Stimulated activated CD8-positive, alpha-beta memory T cell treated with anti-CD3 and anti-CD28 coated beads, Interleukin-4, amount 100 ng/mL, for 24 hours (primary cell): Measurements from ENCODE around the gene KAT2A.
"Not testable (repeated sequence)": the region's sequence is repeated elsewhere in the genome, so short reads cannot be mapped to it uniquely, and the experiment has no call there.

Experiments
- DNase-seq: peaks from one replicate; pipeline ENCODE4 v3.0.0-alpha.2; 2020; ENCODE audit warnings: low read depth

Gene KAT2A

GRCh38 chr17:42120770-42121769 is at the start of gene KAT2A:
Gene KAT2A (minus strand): TSS chr17:42121367. CDS start chr17:42121304, 63 bp downstream.
- DNase-seq, result peak; percentile 74

- DNase-seq, result no peak
These were observed 48.2 kb upstream of the KAT2A start for GRCh38 chr17:42169351-42169750.

DNA sequence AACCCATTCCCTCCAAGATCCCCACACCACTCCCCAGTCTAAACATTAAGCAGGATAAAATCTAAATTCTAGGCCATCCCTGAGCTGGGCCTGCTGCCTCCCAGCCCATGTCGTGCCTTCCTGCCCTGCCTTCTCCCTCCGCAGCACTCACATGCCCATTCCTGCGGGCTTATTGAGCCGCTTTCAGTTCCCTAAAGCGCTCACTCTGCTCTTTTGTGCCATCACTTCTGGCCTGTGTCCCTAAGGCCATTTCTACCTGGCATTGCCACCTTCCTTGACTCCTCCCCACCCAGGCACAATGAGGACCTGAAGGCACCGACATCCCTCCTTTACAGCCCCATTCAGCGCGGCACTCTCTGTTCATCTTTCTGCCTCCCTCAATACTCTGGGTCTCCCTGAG is 46.6 kb upstream of the KAT2A start:
- DNase-seq, result no peak

DNA sequence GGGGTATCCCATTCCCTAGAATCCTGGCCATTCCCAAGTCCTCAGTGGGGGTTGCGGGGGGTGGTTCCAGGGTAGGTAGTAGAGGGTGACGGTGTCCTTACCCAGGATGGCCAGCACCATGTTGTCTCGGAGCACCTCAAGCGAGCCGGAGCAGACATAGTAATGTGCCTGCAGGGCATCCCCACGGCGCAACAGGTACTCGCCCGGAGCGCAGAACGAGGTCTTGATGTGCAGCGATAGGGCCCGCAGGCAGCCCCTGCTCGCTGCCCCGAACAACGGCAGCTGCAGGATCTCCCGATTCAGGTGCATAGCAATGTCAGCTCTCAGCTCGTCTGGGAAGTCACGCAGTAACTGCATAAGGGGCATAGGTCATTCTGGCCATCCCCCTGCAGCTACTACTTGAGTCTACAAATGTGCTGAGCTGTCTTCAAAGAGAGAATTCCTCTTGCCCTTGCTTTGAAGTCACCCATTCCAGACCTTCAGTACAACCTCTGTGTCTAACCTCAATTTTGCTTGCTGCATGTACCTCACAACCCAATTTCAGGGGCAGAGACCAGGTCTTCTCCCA is 45.1 kb upstream of the KAT2A start:
- no peak for DNase-seq

GRCh38 chr17:42165751-42166150 is 44.6 kb upstream of the KAT2A start:
- DNase-seq, result no peak

- DNase-seq, result no peak
These were observed 42.7 kb upstream of the KAT2A start for GRCh38 chr17:42163696-42164407.

- no peak for DNase-seq
These were observed 41.9 kb upstream of the KAT2A start for GRCh38 chr17:42163113-42163512.

DNA sequence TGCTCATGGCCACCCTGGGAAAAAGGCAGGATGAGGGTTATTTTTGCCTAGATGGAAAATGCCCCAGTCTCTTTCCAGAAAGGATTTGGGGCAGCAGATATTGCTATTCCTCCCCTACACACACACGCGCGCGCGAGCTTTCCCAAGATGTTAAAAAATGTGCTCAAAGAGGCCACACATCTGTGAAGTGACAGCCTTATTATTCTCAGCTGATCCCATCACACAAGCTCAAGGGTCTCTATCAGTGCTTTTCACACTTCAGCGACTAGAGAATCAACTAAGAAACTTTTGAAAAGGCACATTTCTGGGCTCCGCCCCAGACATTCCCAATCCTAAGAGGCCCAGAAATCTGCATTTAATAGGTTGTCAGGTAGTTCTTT is 39.4 kb upstream of the KAT2A start:
- no peak for DNase-seq

DNA sequence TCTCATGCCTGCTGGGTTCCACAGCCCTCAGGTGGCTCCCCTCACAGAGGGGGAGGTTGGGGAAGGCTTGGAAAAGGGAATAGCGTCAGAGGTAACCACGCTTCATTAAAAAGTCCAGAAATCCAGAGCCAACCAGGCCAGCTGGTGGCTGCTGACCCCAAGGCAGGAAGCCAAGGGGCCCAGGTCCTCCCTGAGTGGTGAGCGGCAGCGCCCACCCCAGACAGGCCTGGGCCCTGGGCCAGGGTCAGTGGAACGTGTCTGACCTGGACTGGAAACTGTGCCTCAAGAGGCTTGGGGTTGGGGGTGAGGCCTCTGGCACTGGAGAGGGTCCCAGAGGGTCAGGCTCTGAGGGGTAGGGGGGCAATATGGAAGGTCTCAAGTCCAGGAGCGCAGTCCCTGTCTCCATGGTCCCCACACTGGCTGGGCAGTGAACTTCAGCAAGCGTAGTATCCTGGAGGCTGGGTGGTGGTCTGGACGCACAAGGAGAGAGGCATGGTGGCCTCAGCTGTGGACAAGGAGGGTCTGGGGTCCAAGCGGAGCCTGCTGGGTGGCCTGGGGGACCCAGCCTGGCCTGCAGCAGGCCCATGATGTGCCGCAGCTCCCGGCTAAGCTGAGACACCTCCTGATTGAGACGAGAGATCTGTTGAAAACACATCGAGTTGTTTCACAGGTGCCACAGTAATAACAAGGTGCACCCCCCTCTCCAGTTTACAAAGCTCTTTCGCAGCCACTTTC is 38.8 kb upstream of the KAT2A start:
- no peak for DNase-seq

DNA sequence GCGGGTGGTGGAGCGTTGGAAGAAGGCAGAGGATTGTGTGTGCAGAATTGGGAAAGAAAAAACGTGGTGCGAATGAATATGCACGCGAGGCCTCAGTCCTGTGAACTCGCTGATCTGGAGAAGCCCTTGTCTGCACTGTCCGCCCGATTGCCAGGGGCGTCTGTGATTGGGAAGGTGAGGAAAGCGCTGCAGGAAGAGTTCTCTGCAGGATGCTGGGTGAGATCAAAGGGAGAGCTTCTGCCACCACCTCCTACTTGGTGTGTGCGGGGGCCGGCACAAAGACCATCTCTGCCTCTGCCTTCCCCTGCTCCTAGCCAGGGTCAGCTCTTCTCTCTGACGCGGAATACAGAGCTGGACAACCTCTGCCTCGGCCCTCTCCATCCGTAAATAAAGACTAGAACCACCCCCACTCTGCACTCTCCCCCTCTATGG is 34.5 kb upstream of the KAT2A start:
- DNase-seq, result no peak

GRCh38 chr17:42153919-42154742 is 33.0 kb upstream of the KAT2A start:
- DNase-seq, result no peak

DNA sequence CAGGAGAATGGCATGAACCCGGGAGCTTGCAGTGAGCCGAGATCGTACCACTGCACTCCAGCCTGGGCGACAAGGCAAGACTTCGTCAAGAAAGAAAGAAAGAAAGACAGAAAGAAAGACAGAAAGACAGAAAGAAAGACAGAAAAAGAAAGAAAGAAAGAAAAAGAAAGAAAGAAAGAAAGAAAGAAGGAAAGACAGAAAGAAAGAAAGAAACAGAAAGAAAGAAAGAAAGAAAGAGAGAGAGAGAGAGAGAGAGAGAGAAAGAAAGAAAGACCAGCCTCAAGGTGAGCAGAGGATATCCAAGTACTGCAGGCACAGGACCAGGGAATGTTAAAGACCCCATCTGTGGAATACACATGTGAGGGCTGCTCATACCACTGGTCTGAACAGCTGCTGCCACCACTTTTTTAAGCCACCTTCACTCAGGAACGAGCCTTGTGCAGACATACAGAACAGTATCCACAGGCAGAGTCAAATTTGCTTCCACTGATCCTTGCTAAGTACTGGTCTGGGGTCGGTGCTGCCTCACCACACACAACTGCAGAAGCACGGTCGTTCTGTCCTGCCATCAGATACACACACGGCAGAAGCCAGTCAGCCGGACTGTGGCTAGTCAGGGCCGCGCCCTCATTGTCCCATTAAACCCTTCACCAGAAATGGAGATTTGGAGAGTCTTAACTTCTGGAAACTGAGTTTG is 25.9 kb upstream of the KAT2A start:
- DNase-seq, result no peak

- not testable (repeated sequence) for DNase-seq
These were observed 22.0 kb upstream of the KAT2A start for GRCh38 chr17:42143138-42143537.

GRCh38 chr17:42142371-42142896 is 21.3 kb upstream of the KAT2A start:
- no peak for DNase-seq

DNA sequence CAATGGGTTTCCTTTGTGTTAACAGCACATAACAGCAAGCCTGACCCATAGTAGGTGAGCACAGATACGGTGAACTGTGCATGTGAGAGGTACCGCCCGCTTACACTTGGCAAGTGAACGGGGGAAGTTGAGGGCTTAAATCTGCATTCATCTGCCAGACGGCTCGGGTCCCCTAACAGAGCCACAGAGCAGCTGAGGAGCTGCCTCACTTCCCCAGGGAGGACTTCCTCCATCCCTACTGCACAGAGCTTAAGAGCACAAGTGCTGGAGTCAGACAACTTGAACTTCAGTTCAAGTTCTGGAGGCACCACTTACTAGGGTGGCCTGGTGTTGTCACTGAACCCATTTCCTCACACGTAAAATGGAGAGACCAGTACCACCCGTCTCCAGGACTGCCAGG is 20.2 kb upstream of the KAT2A start:
- DNase-seq, result no peak

- DNase-seq, result not testable (repeated sequence)
These were observed 19.5 kb upstream of the KAT2A start for GRCh38 chr17:42140690-42141089.

DNA sequence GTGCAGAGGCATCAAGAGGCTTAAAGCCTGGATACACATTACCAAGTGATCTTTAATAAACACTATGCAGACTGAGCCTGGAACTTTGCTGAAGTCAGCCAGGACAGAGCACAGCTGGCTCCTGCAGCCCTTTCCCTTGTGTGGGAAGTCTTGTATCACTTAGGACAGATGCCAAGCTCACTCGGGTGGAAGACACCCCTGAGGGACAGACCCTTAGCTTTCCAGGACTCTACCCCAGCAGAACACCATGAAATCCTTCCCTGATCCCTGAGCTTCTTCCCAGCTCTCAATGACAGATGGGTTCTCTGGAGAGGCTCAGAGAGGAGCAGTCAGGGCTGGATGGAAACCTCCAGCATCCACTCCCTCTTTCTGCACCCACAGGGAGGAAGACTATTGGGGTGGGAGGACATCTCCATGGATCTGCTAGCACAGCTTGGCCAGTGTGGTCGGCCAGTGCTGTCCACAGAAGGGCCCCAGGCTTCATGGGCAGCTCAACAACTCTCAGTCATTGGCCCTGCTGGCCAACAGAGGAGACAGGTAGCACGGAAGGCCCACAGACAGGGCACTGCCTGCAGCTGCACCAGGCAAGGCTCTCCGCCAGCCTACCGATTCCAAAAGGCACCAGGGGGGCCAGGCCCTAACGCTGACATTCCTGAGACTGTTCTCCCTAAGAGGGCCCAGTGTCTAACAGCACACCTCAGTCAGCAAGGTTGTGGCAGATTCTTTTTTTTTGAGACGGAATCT is 17.8 kb upstream of the KAT2A start:
- DNase-seq, result no peak

- DNase-seq, result no peak
These were observed 15.5 kb upstream of the KAT2A start for GRCh38 chr17:42136654-42137051.
